Posterior cingulate gyrus (tissue), 11 donors: Measurements from ENCODE around the gene DDX55.

ENCODE experiments used
- DNase-seq, 10 donors: peaks; one replicate each; pipeline versions ENCODE4 v3.0.0 to v3.0.0-alpha.2; 2020 to 2021; ENCODE audit warnings: mixed read lengths in 3 of 10
- intact Hi-C: fragments of 100-400 bp; cut with DNase I; formaldehyde crosslinking; loops from one replicate; pipeline ENCODE4 v1.15.1; 2023

DDX55 gene

DNA sequence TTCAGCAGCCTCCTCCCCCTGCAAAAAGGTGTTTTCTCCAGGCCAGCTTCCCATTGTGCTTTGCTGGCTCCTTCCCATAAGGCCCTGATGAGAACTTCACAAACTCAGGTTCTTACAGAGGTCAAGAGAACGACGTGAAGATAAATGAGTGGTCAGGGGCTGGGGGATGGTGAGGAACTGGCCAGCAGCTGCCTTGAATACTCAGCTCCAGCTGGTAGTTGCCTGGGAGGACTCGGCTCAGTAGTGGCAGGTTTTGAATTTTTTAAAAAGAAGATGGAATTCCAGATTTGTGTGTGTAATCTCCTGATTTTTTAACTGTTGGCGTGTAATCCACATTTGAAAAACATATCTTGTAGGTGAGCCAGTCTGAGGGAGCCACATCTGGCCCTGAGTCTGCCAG lies 5.9 kb downstream of the DDX55 start:
- no peak for DNase-seq

DNA sequence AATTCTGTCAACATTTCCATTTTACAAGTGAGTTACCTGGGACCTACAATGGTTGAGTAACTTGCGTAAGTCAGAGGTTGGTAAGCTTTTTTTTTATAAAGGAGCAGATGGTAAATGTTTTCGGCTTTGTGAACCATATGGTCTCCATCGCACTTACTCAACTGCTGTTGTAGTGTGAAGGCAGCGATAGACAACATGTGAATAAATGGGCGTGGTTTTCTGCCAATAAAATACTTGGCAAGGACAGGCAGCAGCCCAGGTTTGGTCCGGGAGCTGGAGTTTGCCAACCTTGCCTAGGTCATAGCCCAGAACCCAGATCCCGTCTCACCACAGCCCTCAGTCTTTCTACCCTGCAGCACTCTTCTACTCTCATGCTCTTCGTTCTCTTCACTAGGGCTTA lies 6.3 kb downstream of the DDX55 start:
- no peak for DNase-seq
- intact Hi-C loops, result no loop called here

More for the DNA sequence above, 5.9 kb downstream of the DDX55 start:
- intact Hi-C loops, result no loop called here

DNA sequence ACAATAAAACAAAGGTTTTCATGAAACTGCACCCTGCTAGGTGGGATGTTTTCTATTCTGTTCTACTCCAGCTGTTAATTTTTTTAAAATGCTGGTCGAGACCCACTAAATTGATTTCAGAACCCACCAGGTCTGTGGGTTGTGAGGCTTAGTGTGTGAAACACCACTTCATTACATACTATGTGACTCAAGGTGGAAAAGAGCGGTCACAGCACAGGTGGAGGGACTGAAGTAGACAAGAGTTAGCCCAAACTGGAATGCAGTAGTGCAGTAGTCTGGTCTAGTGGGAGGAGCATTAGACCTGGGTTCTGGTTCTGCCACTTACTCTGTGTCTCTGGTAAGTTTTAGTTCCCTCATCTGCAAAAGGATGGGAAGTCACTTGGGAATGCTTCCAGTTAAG lies 12.2 kb downstream of the DDX55 start:
- intact Hi-C loops, result no loop called here
- DNase-seq, result no peak

DNA sequence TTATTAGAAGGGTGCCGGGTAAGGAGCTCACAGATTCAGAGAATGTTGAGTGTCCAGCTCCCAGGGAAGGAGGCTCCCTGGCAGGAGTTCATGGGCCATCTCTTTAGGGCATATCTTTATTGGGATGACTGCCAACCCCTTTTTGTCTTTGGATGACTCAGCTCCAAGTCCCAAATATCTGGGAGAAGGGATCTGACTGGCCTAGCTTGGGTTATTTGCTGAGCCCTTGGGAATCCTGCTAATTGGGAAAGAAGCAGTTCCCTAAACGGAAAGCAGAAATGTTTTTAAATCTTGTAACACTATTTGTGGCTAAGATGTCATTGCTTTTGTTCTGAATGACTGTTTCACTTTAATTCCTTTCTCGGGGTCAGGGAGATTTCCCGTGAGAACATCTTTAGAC lies 12.6 kb downstream of the DDX55 start:
- DNase-seq, result no peak
- intact Hi-C loops, result no loop called here

DNA sequence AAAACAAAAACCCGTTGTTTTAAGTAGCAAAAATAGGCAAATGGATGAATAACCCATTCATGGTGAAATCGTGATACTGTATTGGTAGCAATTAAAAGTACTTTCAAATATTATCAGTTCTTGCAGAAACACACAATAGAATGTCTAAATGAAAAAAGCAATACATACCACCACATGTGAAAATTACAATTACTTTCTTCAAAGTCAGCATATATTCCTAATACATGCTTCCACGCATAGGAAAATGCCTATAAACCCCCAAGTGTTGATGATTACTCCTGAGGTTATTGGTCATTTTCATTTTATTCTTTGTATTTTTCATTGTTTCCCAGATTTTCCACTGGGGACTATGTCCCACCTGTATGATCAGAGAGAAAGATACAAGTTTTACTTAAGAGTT lies 15.2 kb downstream of the DDX55 start:
- intact Hi-C loops, result no loop called here
- no peak for DNase-seq

DNA sequence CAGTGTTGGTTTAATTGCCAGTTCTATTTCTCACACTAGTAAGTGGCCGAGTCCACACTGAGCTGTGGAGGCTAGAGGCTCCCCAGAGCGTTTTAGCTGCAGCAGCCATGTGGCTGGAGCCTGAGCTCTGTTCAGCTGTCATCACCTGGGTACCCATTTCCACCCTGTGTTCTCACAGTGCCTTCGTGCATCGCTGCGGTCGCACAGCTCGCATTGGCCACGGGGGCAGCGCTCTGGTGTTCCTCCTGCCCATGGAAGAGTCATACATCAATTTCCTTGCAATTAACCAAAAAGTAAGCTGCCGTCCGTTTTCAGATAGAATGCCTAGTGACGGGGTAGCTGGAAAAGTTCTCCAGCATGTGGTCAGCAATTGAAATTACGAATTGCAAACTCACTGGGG lies 15.7 kb downstream of the DDX55 start:
- intact Hi-C loops, result no loop called here

DNA sequence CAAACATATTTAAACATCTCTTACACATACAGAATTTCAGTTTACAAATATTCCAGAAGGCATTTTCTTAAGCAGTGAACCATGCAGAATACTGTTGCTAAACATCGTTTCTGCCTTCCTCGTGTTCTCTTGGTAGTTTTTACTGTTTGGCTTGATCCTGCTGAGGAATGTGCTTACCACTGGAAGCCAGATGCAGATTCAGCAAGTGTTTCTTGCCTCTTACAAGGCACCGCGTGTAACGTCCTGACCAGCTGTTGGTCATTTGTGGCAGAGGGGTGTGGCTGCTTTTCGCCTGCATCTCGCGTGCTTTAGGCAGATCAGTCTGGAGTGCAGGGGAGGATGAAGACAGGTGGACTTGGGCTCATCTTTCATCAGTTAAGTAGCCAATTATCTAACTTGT lies 19.2 kb downstream of the DDX55 start:
- DNase-seq, result no peak
- intact Hi-C loops, result no loop called here

More for the DNA sequence above, 15.7 kb downstream of the DDX55 start:
- DNase-seq, result peak in 1 of 10 donors; percentile 42

DNA sequence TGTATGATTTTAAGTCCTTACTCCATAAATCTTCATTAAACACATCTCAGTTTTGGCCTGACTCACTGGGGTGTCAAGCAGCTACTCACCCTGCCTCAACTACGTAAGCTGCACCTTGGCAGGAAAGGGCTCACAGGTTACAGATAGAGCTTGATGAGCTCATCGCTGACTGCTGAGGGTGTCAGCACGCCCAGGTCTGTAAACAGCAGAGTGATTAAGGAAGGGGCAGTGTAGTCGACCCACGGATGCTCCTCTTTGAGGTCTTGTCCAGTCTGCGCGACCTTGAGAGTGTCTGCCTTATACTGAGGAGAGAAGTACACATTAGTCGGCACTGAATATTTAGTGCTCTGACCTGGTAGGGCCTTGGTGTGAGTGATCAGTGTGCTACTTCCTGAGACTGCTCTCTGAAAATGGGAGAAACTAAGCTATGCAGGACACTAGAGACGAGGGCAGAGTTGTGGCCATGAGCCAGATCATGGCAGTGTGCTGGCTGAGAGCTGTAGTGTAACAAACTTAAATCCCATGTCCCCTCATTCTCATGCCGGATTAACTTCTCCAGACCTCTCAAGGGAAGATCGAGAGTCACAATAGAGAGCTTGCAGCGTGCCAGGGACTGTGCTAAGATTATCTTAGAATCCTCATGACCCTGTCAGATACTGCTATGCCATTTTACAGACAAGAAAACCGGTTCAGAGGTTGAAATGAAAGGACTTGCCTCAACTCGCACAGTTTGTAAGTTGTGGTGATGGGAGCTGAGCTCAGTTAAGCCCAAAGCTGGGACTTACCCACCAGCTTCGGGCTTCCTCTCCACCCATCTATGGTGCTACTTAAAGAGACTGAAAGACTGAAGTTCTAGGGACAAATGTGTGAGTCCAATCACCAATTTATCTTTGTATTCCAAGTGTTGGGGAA lies 20.0 kb downstream of the DDX55 start:
- intact Hi-C loops, result no loop called here
- no peak for DNase-seq

DNA sequence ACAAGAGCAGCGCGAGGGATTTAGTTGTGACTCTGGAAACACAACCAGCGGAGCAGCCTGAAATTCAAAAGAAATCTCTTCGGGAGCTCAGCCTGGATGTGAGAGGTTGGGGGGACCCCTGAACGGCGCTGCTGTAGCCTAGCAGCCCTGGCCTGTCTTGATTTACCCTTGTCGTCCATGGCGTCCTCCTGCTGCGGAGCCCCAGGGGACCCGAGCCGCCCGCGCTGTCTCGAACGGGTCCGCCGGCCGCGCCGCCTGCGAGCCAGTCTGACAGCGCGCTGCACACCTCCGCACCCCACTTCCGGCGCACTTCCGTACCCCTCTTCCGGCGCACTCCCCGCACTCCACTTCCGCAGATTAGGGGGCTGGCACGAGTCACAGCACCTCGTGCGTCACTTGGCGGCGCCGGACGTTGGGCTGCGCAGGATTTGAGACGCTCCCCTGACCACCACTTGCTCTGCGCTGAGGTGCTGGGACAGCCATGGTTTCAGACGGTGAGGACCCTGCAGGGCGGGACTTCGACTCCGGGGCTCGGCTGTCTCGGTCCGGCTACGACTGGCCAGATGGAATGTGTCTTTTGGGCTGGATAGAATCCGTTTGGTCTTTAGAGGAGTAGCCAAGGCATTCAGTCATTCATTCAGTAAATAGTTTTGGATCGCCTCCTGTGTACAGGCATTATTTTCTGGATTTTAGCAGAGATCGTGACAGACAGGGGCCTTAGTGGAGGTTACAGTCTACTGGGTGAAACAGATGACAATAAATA lies 31.7 kb downstream of the DDX55 start, which contains the start of the genes EIF2B1 and GTF2H3:
Gene EIF2B1, minus strand, starts transcription at position 308 of the 763 bp plus-strand sequence. Its CDS starts 129 bp downstream, at position 179.
Gene GTF2H3, plus strand, starts transcription at position 451 of the 763 bp plus-strand sequence. Its CDS starts 31 bp downstream, at position 482.
- peak; percentile 95 to 100 (median 98) for DNase-seq
- intact Hi-C loops, result no loop called here

DNA sequence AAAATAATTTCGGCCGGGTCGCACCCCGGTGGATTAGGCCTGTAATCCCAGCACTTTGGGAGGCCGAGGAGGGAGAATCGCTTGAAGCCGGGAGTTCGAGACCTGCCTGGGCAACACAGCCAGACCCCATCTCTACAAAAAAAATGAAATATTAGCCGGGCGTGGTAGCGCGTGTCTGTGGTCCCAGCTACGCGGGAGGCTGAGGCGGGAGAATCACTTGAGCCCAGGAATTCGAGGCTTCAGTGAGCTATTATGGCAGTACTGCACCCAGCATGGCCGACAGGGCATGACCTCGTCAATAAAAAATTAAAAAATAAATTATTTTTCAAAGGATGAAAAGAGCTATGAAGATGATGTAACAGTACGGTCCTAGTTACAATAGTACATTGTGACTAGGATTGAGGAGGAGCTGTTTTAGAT lies 32.3 kb downstream of the DDX55 start:
- intact Hi-C loops, result no loop called here
- no peak for DNase-seq

DNA sequence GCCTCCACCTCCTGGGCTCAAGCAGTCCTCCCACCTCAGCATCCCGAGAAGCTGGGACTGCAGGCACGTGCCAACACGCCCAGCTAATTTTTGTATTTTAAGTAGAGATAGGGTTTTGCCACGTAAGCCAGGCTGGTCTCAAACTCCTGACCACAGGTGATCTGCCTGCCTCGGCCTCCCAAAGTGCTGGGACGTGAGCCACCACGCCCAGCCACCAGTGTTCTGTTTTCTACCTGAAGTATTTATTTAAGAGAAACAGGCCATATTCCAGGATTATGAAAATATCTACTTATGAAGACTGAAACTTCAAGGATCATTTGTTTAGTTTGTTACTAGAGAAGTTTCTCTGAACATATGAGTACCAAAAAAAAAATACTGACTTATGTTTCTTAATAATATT lies 42.0 kb downstream of the DDX55 start:
- DNase-seq, result no peak
- intact Hi-C loops, result no loop called here

DNA sequence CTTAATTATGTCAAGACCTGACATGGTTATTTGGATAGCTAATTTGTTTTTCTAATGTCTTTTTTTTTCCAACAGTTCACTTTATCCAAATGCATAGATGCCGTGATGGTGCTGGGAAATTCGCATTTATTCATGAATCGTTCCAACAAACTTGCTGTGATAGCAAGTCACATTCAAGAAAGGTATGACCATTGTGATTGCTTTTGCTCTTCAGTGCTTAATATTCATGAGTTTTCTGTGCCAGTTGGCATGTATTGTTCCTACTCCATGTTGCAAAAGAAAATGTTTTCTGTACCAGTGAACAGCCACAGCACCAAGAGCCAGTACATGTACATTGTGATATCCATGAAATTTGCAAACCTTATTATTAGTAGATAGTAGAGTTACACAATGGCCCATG lies 43.5 kb downstream of the DDX55 start:
- no peak for DNase-seq
- intact Hi-C loops, result no loop called here

DNA sequence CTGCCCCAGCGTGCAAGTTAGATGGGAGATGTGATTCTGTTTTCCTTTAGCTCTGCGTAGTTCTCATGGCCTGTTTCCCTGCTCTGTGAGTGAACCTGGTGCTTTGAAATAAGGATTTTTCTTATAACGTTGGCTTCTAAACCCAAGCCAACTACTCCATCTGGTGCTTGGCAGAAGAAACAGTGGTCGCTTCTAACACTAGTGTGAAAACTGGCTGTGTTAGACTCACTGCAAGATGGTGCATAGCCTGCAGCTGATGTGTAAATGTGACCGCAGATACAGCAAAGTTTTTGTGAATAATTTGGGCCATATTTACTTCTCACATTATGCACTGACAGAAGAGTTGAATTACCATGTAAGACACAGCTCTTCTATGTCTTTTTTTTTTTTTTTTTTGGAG lies 44.0 kb downstream of the DDX55 start:
- DNase-seq, result peak in 2 of 10 donors; percentile 9 to 15
- intact Hi-C loops, result no loop called here

DNA sequence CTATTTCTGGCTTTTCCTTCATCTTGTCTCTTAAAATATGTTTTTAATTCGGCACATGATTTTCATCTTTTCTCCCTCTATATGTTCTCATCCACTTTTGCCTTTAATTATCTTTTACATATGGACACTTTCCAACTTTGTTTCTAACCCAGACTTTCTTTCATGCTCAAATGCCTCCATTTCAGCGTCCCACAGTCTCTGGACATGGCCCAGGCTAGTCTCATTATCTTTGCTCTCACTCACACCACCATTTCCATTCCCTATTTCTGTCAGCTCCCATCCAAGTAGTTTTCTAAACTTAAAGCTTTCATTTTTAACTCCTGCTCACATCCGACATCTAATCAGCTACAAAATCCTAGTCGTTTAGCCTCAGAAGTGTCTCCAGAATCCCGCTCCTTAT lies 46.5 kb downstream of the DDX55 start:
- intact Hi-C loops, result no loop called here
- DNase-seq, result no peak

DNA sequence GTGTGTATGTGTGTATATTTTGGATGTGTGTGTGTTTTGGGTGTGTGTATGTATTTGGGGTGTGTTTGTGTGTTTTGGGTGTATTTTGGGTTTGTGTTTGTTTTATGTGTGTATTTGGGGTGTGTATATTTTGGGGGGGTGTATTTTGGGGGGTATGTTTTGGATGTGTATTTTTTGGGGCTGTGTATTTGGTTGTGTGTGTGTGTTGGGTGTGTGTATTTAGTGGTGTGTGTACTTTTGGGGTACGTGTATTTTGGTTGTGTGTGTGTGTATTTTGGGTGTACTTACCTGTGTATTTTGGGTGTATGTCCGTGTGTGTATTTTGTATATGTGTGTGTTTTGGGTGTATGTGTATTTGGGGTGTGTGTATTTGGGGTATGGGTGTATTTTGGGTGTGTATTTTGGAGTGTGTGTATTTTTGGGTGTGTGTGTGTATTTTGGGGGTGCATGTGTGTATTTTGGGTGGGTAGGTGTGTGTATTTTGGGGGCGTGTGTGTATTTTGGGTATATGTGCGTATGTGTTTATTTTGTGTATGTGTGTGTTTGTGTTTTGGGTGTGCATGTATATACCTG lies 52.3 kb downstream of the DDX55 start:
- intact Hi-C loops, result no loop called here
- no peak for DNase-seq

DNA sequence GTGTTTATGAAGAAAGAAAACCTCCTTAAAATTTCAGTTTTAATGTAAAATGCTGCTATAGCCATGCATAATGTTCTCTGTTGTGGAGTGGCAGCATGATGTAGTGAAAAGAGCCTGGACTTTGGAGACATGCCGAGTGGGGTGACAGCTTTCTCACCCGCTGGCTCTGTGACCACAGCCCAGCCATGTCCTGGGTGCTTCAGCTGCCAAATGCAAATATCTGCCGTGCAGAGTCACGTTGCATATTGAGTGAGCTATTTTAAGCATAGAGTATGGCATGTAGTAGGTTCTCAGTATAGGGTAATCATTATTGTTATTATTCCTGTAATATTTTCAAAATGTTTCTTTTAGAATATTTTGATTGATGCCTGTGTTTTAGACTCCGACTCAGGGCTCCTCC lies 53.5 kb downstream of the DDX55 start:
- DNase-seq, result no peak
- intact Hi-C loops, result no loop called here

DNA sequence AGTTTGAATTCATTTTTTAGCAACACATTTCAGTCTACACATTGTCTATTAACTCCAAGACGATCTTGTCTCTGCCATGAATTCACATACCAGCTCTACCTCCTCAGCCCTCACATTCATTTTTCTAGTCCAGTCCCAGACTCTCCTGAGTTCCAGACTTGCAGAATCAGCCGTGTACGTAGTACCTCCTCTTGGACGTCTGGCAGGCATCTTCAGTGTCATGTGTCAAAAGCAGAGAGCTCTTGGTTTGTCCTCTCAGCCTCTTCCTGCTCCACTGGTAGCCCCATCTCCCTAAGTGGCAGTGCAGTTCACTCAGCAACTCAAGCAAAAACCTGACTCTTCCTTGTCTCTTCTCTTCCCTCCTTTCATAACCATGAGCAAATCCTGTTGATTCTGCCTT lies 54.5 kb downstream of the DDX55 start:
- intact Hi-C loops, result no loop called here
- DNase-seq, result no peak

DNA sequence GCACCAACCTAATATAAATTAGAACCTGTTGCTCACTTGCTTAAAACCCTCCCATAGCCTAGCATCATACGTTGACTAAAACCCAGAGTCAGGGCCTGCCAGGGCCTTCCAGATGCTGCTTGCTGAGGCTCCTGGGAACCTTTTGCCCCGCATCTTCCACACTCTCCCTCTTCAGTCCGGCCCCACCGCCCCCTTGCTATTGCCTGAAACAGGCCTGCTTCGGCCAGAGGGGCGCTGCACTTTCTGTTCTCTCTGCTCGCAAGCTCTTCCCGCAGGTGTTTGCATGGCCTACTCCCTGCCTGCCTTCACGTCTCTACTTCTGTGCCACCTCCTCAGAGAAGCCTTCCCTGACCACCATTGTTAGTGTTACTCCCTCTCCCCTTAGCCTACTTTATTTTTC lies 55.3 kb downstream of the DDX55 start:
- intact Hi-C loops, result no loop called here

DNA sequence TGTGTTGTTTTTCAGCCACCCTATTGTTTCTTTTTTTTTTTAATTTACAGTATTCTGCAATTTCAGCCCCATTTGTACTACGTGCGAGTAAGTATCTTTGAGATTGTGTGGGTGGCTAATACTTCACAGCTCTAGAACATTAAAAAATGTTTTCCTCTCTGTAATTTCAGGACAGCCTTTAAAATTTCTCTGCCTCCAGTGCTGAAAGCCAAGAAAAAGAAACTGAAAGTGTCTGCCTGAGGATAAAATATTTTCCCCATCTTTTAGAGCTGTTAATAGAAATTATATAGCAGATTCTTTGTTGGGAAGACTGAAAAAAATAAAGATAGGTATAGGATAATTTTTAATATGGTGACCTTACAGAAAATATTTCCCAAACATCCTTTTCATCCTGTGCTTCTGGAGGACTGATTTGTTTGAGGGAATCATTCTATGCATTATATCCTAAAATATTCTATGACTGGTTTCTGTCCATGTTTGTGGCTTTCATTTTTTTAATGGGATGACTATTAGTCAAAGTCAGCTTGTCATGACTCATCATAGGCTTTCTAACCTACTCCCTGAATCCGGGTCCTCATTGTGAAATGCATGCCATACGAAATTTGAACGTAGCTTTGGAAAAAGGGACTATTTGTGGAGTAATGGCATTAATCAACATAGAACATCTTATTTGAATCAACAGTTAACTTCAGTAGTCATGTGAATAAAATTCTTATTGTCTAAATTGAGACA lies 58.3 kb downstream of the DDX55 start:
- DNase-seq, result no peak
- intact Hi-C loops, result no loop called here

More for the DNA sequence above, 55.3 kb downstream of the DDX55 start:
- no peak for DNase-seq

DNA sequence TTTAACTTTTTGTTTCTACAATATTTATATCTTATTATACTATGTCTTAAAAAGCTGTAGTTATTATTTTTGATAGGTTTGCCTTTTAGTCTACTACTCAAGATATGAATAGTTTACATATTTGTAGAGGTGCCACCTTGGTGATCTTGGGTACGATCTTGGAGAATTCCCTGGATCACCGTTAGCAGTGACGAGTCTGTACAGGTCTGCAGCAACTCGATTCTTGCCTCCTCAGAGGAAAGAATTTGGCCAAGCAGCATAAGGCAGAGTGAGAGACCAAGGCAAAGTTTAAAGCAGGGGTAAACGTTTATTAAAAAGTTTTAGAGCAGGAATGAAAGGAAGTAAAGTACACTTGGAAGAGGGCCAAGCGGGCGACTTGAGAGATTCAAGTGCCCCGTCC lies 65.9 kb downstream of the DDX55 start:
- intact Hi-C loops, result no loop called here
- DNase-seq, result no peak
